ENCODE measurements around the gene MECP2.
A peak's percentile ranks its signal among the peaks of the same experiment; 100 is the strongest.

- peak in 1 of 2 donors; percentile 23 for TF ChIP-seq POLR2A (IDR thresholded peaks at IDR 0.05)
- no peak for TF ChIP-seq CTCF (IDR thresholded peaks at IDR 0.05)
Measured at GRCh38 chrX:154097003-154097588, 421 bp downstream of the MECP2 start.
